Activated CD8-positive, alpha-beta memory T cell treated with anti-CD3 and anti-CD28 coated beads for 1 hour (primary cell): ENCODE measurements around the gene ZCCHC17.

Source experiments
- DNase-seq, 2 donors: peaks; one replicate each; pipeline ENCODE4 v3.0.0-alpha.2; 2020; ENCODE audit warnings: low read depth in 1 of 2; ENCODE audit errors: extremely low read depth in 1 of 2

ZCCHC17 gene

DNA sequence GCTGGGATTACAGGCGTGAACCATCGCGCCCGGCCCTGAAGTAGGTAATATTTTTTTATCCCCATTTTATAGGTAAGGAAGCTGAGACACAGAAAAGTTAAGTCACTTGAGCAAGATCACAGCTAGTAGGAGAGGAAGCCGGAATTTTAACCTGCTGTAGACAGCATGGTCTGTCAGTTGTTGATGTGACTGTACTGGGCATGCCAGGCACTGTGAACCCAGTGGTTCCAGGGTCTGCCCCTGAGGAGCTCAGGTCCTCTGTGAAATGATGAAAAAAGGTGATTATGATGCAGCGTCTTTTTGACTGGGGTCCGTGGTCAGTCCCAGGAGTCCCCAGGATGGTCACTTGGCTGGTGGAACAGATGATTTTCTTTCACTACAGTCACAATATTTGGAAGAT is 92.8 kb downstream of the ZCCHC17 start:
- no peak for DNase-seq

DNA sequence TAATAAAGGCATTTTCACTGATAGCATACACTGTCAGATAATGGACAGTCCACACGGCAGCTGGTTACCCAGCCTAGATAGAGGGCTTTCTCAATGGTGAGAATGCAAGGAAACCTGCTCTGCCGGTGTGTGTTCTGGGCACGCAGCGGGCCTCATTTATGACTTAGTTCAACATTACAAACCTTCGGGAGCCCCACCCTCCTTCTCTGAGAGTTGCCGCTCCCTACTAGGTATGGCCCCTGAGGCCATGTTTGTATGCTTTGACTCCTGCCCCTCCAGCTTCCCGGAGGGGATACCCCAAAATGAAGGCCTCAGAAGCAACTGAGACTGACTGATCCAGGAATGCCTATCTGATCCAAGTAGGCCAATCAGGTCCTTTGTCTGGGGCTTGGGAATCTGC is 93.2 kb downstream of the ZCCHC17 start:
- no peak for DNase-seq

DNA sequence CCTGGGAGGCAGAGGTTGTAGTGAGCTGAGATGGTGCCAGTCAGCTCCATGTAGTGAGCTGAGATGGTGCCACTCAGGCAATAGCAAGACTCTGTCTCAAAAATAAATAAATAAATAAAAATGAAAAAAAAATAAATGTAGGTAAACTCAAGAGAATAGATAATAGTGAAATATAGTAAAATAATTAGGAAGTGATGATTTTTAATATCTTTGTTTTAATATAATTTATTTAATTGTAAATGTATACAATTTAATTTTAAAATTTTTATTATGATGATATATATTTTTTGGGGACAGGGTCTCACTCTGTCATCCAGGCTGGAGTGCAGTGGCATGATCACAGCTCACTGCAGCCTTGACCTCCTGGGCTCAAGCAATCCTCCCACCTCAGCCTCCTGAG is 96.6 kb downstream of the ZCCHC17 start:
- DNase-seq: no peak

GRCh38 chr1:31394584-31395193 is 97.9 kb downstream of the ZCCHC17 start:
- peak; percentile 37 to 71 for DNase-seq

GRCh38 chr1:31396633-31397351 is 100.0 kb downstream of the ZCCHC17 start:
- no peak for DNase-seq

- DNase-seq: no peak
Measured at GRCh38 chr1:31397360-31398095, 100.7 kb downstream of the ZCCHC17 start.

DNA sequence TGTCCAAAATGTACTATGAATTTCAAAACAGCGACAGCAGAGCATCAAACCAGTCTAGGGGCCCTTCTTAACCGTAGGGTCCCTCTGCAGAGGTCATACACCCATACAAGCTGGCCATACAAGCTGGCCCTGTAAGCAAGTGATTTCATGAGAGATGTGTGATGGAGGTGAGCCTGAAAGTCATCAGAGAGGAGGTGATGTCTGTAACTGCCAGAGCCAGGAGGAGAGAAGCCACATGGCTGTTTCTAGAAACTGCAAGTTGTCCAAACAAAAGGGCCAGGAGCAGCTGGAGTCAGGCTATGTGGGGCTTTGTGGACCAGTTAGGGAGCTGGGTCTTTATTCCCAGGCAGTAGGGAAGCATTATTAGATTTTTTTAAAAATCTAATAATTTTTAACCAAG is 101.4 kb downstream of the ZCCHC17 start:
- DNase-seq: no peak

- DNase-seq: no peak
Measured at GRCh38 chr1:31399976-31400375, 103.1 kb downstream of the ZCCHC17 start.

DNA sequence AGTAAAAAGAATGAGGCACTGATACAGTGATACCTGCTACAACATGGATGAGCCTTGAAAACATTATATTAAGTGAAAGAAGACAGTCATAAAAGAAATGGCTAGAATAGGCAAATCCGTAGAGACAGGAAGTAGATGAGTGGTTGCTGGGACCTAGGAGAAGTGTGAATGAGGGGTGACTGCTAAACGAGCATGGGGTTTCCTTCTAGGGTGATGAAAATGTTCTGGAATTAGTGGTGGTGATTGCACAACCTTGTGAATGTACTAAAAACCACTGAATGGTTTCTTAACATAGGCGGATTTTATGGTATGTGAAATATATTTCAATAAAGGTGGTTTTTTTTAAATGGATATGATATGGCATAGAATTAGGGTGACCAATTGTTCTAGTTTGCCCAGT is 103.6 kb downstream of the ZCCHC17 start:
- DNase-seq: no peak

DNA sequence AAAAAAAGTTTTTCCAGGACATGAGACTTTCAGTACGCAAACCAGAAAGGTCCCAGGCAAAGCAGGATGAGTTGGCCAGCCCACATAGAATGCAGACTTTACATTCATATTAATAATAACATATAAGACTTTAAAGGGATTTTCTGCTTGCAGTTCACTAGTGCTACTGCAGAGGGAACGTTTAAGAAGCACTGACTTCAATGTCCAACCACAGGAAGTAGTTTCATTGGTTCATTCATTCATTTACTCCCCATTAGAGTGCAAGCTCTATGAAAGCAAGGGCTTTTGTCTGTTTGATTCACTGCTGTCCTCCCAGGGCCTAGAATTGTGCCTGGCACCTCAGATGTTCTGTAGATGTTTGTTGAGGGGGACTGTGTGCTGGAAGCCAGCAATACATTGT is 104.4 kb downstream of the ZCCHC17 start:
- DNase-seq: no peak

GRCh38 chr1:31405578-31406245 is 108.9 kb downstream of the ZCCHC17 start:
- no peak for DNase-seq

GRCh38 chr1:31407029-31407626 is 110.3 kb downstream of the ZCCHC17 start:
- DNase-seq: no peak

DNA sequence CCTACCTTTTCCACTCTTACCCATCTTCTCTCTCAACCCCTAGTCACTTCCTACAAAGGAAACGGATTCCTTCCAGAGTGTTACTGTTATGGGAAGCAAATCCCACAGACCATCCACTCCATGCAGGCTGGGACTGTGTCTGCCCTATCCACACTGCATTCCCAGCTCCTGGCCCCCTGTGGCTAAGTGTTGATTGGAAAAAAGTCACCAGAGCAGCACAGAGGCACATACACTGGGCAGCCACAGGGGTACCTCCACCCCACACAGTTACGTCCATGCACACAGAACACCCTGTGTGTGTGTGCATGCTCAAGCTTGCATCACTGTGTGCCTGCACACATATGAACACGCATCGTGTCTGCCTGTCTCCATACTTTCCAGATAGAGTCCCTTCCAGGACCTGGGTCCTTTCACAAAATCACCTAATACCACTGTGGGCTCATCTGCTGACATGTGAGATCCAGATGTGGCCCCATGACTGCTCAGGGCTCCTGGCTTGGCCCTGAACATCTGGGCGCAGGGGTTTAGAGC is 112.0 kb downstream of the ZCCHC17 start:
- DNase-seq: no peak

- no peak for DNase-seq
Measured at GRCh38 chr1:31409946-31410858, 113.4 kb downstream of the ZCCHC17 start.

DNA sequence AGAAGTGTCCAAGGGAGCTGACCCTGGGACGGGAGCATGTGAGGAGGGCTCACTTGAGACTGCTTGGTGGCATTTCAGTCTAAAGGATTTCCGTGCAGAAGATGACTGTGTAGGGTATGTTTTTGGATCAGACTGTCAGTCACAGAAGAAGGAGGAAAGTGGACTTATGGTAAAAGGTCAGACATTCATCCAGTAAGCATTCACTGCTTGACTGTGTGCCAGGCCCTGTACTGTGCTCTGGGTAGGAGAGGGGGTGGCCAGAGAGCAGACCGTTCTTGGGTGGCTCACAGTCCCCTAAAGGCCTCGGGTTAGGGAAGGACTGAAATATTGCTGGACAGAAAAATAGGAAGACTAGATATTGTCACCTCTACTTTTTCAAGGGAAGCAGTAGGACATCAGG is 114.0 kb downstream of the ZCCHC17 start:
- DNase-seq: no peak

DNA sequence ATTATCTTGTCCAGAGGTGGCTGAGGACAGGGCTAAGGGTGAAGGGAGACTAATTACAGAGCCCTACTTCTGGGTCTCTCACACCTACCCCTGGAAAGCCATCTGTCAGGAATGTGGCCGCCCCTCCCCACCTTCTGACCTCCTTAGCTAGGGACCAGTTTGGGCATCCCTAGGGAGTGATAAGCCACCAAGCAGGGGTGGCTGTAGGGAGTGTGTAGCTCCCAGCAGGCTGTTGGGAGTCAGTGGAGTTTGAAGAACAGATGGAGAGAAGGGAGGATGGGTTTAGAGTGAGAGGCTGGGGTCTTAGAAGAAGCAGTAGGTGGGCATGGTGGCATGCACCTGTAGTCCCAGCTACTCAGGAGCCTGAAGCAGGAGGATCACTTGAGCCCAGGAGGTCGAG is 115.4 kb downstream of the ZCCHC17 start:
- no peak for DNase-seq

- no peak for DNase-seq
Measured at GRCh38 chr1:31412732-31413404, 116.0 kb downstream of the ZCCHC17 start, which contains the start of gene SERINC2. Gene SERINC2, plus strand, starts transcription at chr1:31413213. Its CDS starts 53 bp downstream, at chr1:31413266.

GRCh38 chr1:31413405-31414001 is 116.7 kb downstream of the ZCCHC17 start:
- DNase-seq: peak in 1 of 2 donors; percentile 8
